AG09309 (cell line): ENCODE measurements around the gene EEPD1.

Experiments used
- DNase-seq: peaks from one replicate; pipeline ENCODE4 v3.0.0-alpha.2; 2010; ENCODE audit warnings: low read depth
- H3K4me3 ChIP-seq: 2 replicates; pipeline ENCODE4 v1.5.1; 2011; ENCODE audit warnings: mild to moderate bottlenecking, low read depth, low read length, moderate library complexity; ENCODE audit not compliant: control insufficient read depth
- TF ChIP-seq, protein P1 (sequence below): IDR thresholded peaks from 2 replicates; pipeline ENCODE4 v1.5.1; 2011; ENCODE audit warnings: mild to moderate bottlenecking, low read depth, low read length, inconsistent platforms; ENCODE audit not compliant: insufficient read depth, control insufficient read depth; ENCODE audit errors: missing control alignments

EEPD1 gene

DNA sequence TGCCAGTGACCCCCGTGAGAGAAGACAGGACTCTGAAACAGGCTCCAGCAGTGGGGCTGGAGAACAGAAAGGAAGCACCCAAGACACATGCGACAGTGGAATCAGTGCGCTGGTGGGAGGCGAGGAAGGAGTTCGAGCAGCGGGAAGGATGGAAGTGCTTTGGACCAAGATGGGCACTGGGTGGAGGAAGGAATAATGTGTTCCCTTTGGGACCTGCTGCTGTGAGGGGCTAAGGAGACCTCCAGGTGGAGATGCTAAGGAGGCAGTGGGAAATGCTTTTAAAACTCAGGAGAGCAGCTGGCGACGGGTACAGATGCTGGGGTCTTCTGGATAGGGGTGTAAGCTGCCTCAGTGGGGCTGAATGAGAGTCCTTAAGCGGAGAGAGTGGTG lies 126.9 kb downstream of the EEPD1 start:
- no peak for DNase-seq
- no peak overlapping the region for H3K4me3 ChIP-seq
- TF ChIP-seq, protein P1, sequence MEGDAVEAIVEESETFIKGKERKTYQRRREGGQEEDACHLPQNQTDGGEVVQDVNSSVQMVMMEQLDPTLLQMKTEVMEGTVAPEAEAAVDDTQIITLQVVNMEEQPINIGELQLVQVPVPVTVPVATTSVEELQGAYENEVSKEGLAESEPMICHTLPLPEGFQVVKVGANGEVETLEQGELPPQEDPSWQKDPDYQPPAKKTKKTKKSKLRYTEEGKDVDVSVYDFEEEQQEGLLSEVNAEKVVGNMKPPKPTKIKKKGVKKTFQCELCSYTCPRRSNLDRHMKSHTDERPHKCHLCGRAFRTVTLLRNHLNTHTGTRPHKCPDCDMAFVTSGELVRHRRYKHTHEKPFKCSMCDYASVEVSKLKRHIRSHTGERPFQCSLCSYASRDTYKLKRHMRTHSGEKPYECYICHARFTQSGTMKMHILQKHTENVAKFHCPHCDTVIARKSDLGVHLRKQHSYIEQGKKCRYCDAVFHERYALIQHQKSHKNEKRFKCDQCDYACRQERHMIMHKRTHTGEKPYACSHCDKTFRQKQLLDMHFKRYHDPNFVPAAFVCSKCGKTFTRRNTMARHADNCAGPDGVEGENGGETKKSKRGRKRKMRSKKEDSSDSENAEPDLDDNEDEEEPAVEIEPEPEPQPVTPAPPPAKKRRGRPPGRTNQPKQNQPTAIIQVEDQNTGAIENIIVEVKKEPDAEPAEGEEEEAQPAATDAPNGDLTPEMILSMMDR = no peak

DNA sequence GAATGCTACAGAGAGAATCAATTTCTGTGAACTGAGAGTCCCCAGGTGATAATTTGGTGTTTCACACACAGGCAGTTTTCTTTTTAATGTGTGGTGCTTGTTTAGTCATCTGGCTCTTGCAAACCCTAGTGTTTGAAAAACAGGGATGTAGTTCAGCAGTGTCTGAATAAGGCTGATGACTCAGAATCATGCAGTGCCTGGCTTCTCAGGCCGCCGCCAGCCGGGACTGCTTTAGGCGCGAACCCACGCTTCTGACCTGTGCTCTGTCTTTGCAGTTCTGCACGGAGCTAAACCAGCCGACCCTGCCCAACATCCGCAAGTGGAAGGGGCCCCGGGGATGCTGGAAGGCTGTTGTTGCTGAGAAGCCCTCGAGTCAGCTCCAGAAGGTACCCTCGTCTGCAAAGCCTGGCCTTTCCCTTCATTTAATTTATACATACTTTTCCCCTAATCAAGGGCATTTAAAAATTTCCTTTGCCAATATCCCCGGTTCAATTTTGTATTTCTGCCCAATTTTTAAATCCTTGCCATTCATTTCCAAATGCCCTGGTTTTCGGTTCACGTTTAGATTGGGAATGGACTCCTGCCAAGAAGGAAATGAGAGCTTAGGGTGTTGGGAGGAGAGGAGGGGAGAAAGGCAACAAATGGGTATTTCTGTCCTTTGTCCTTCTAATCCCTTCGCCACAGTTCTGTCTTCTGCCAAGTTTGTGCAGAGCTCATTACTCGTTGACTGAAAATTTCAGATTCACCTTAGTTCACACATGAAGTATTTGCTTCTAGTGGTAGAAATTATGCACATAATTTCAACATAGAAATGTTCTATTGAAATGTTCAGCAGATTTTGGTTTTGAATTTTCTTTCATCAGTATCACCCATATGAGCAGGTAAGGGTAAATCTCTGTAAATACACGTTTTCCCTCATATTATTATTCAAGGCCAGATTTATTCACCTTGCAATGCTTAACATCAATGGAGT lies 128.1 kb downstream of the EEPD1 start:
- peak overlapping the region; percentile 21 for H3K4me3 ChIP-seq
- DNase-seq = peak; percentile 54
- TF ChIP-seq, protein P1 = no peak

DNA sequence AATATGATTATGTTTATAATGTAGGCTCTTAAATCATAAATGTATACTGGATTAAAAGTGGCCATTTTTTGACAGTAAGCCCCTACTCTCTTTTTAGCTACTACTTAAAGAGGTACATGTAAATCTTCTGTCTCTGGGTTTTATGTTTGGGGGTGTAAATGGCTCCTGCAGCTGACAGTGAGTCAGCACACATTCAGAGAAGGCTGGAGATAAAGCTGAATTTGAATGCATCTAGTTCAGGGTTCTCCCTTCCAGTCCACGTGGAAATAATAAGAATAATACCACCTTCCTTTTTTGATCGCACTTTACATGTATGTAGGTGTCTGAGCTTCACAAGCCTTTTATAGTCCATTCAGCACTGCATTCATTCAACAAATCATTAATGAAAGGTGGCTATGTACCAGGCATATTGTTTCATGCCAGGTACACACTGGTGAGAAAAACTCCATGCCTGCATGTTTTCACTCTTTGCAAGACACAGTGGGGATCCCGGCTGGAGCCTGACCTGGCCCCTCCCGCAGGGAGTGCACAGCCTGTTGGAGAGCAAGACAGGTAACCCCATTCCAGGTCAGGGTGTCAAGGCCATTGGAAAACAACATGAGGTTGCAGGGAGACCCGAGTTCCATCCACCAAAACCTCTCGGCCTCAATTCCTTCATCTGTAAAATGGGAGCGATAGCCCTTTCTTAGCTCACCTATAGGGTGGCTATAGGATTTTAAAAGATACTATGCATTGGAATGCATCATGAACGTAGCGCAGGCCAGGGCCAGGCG lies 129.1 kb downstream of the EEPD1 start:
- H3K4me3 ChIP-seq = no peak overlapping the region
- DNase-seq = no peak
- TF ChIP-seq, protein P1 = no peak

DNA sequence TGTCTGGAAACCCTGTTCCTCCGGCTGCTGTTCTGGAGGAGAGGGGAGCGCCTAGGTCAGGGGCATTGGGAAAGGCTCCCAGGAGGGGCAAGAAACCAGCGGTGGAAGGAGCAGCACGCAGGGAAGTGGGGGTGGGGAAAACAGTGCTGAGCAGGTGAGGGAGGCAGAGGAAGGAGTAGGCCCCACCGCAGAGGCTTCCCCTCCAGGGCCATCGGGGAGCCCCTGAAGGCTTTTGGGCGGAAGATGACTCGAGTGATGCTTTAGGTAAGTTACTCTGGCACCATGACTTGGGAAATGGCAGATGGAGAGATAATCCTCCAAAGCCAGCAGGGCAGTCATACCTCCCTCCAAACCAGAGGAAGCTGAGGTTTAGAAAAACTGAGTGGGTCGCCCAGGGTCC lies 130.1 kb downstream of the EEPD1 start:
- TF ChIP-seq, protein P1 = no peak
- H3K4me3 ChIP-seq = no peak overlapping the region
- no peak for DNase-seq

DNA sequence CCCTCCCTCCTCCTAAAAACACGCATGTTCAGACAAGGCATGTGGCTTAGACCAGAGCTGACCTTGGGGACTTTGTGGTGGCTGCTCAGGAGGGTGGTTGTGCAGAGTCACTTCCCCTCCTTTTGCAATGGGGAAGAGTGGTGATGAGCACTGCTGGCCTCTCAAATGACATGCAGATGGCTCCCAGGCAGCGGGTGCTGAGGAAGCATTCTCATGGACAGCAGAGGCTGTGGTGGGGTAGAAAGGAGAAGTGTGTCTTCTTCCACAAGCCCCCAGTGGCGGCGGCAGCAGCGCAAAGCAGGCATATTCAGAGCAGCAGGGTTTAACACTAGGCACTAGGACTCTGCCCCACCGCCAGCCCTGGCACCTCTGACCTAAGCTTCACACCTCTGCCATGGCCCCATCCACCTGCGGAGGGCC lies 130.7 kb downstream of the EEPD1 start:
- TF ChIP-seq, protein P1 = no peak
- DNase-seq = no peak
- H3K4me3 ChIP-seq = no peak overlapping the region

DNA sequence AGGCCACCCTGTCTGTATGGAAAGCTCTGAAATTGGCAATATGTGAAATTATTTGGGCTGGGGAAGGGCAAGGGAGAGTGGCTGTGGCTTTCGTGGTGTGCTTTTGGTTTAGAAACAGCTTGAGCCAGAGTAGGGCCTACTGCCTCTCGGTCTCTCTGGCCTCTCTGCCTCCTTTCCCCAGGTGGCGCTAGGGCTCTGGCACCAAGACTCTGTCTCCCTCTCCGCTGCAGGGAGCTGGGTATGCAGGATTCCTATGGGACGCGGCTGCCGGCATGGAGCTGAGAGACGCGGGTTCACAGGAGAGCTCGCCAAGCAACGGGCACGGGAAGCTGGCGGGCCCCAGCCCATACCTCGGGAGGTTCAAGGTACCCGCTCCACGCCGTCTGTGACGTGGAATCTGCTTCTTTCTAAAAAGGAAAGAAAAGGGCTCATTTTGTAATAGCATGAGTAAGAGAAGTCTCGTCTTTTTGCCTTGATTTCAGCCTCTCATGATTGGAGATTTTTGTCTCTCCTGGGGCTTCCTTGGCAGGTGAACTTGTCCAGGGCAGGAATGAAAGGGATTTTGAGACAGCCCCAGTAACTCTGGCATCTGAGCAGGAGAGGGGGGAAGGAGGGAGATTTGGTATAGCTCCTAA lies 131.5 kb downstream of the EEPD1 start:
- no peak for DNase-seq
- H3K4me3 ChIP-seq = no peak overlapping the region
- TF ChIP-seq, protein P1 = no peak
